ENCODE measurements around the gene FCGR3A.
A peak's percentile ranks its signal among the peaks of the same experiment; 100 is the strongest.
"Not testable (repeated sequence)": the region's sequence is repeated elsewhere in the genome, so short reads cannot be mapped to it uniquely, and the experiment has no call there.

Gene FCGR3A

DNA sequence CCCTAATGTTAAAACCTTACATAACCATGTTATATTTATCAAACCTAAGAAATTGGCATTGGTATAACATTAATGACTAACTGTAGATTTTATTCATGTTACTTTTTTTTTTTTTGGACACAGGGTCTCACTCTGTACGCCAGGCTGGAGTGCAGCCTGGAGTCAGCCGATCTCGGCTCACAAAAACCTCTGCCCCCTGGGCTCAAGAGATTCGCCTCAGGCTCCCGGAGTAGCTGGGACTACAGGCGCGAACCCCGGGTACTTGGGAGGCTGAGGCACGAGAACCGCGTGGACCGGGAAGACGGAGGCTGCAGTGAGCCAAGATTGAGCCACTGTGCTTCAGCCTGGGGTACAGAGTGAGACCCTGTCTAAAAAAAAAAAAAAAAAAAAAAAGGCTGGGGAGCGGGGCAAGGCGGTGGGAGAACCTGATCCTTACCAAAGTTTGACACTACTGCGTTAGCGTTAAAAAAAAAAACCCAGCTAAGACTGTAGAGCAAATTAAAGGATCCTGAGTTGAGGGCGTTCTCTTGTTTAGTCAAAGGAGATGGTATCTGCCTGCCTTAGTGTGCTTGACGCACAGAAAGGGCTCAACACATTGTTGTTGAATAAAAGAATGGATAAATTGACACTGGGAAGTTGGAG is 20.0 kb downstream of the FCGR3A start:
- not testable (repeated sequence) for DNase-seq

DNA sequence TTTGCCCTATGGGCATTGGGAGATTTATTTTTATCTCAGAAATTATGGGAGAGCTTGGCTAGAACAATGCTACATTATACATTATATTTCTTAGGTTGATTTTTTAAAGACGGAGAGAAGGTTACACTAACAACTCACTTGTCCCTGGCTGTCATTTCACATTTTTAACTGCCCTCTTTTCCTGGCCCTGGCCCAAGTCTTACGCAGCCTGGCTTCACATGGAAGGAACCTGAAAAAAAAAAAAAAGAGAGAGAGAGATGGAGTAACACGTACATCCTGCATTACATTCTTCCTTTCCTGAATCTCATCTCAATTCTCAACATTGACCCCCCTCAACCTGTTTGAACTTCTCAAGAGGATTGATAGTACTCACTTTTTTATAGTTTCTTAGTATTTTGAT is 21.1 kb downstream of the FCGR3A start:
- not testable (repeated sequence) for DNase-seq

- not testable (repeated sequence) for DNase-seq
These were observed 23.7 kb downstream of the FCGR3A start for GRCh38 chr1:161525918-161526317.

DNA sequence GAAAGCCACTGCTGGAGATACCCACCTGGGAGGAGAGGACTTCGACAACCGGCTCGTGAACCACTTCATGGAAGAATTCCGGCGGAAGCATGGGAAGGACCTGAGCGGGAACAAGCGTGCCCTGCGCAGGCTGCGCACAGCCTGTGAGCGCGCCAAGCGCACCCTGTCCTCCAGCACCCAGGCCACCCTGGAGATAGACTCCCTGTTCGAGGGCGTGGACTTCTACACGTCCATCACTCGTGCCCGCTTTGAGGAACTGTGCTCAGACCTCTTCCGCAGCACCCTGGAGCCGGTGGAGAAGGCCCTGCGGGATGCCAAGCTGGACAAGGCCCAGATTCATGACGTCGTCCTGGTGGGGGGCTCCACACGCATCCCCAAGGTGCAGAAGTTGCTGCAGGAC is 24.3 kb downstream of the FCGR3A start:
- DNase-seq = not testable (repeated sequence)

GRCh38 chr1:161524742-161525291 is 24.8 kb downstream of the FCGR3A start:
- DNase-seq = not testable (repeated sequence)

- peak; percentile 93 for DNase-seq
These were observed 25.5 kb downstream of the FCGR3A start, which contains the start of gene HSPA6 for GRCh38 chr1:161523817-161524741. HSPA6 (plus strand) TSS chr1:161524540; CDS start chr1:161524659, 119 bp downstream.

GRCh38 chr1:161523041-161523816 is 26.4 kb downstream of the FCGR3A start:
- not testable (repeated sequence) for DNase-seq

DNA sequence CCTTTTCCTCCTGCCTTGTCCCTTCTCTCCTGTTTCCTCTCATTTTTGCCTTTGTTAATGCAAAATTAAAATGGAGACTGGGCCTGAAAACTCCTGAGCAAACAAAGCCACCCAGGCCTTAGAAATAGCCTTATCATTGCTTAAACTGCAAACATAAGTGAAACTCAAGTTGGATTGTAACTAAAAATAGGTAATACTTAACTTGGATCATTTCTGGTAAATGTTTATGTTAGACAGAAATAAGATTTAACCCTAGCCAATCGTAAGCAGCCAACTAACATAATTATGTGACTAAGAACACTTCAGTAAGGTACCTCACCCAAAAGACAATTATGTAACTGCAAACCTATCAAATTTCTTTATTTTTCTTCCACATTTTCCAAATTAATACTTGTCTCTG is 35.7 kb downstream of the FCGR3A start:
- DNase-seq = not testable (repeated sequence)

- not testable (repeated sequence) for DNase-seq
These were observed 36.2 kb downstream of the FCGR3A start for GRCh38 chr1:161513448-161513780.

- not testable (repeated sequence) for DNase-seq
These were observed 36.8 kb downstream of the FCGR3A start for GRCh38 chr1:161512636-161513447.

DNA sequence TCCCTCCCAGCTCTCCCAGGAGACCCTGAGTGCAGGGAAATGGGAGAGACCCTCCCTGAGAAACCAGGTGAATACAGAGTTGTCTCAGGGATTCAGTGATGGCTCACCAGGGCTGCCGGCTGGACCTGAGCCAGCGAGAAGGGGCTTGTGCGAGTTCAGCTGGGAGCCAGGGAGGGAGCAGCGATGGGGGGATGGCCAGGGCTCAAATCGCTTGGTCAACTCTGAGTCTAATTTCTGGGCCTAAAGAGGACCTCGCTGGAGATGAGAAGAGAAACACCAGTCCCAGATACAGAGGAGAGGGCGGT is 37.9 kb downstream of the FCGR3A start:
- DNase-seq = no peak

DNA sequence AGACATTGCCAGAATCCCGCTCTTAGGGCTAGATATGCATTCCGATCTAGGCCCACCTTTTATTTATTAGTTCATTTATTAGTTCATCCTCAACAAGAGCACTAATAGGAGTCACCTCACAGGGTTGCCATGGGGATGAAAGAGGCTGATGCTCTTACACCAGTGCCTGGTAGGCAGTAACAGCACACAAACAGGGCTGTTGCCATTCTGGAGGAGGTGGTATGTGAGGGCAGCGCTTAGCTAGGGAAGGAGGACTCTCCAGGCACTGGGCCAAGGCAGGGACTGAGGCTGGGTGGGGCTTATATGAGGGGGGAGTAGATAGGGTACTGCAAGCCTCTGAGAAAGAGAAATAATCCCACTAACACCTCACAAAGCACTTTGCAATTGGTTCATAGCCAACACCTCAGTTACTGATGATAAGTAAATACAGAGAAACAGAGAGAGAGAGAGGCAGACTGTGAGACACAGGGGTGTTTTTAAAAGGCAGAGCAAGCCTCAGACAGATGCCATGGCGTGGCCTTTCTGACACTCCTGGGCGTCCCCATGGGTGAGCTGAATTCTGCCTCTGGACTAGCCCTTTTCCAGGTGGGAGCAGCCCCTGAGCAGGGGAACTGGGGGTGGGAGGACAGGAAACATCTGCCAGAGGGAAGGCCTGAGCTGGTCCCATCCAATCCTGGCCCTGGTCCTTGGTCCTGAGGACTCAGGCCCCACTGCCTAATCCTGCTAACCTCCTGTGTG is 38.4 kb downstream of the FCGR3A start:
- DNase-seq = no peak

- no peak for DNase-seq
These were observed 39.1 kb downstream of the FCGR3A start for GRCh38 chr1:161510477-161510876.

DNA sequence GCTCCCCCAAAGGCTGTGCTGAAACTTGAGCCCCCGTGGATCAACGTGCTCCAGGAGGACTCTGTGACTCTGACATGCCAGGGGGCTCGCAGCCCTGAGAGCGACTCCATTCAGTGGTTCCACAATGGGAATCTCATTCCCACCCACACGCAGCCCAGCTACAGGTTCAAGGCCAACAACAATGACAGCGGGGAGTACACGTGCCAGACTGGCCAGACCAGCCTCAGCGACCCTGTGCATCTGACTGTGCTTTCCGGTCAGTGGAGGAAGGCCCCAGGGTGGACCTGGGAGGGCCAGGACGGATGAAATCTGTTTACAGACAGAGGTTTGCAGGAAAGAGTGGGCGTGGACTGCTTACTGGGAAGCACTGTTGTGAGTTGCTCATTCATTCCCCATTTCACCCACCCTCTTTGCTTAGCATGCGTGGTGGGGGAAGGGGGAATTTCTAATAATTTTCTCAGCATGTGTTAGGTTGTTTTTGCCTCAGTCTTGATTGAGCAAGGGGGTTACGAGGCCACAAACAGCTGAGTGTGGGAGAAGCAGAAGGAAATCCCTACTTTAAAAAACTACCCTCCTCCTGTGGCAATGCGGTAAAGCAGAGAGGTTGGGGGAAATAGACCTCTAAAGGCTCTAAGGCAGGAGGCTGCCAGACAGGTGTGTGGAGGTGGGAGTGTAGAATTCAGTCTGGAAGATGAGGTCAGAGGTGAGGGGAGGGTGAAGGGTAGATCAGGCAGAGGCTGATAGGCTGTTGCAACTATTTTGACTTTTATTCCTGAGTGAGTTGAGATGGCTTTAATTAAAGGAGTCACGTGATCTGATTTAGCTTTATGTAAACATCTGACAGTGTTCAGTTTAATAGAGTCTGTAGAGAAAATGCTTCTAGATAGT is 43.0 kb downstream of the FCGR3A start:
- DNase-seq = peak; percentile 24

- no peak for DNase-seq
These were observed 43.9 kb downstream of the FCGR3A start for GRCh38 chr1:161505686-161506085.

DNA sequence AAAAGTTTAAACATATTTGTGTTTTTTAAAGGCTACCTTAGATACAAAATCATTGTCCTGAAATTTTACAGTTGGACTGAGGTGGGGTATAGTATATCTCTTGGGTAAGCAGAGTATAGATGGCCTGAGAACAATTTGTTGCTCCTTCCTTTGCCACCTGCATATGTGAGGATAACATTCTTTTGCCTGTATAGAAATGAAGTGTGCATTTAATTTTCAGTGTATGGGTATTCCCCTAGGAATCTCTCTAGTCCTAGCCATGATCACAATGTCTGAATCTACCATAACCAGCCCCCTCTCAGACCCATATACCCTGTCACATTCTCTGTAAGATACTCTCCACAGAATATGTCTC is 46.2 kb downstream of the FCGR3A start:
- no peak for DNase-seq

DNA sequence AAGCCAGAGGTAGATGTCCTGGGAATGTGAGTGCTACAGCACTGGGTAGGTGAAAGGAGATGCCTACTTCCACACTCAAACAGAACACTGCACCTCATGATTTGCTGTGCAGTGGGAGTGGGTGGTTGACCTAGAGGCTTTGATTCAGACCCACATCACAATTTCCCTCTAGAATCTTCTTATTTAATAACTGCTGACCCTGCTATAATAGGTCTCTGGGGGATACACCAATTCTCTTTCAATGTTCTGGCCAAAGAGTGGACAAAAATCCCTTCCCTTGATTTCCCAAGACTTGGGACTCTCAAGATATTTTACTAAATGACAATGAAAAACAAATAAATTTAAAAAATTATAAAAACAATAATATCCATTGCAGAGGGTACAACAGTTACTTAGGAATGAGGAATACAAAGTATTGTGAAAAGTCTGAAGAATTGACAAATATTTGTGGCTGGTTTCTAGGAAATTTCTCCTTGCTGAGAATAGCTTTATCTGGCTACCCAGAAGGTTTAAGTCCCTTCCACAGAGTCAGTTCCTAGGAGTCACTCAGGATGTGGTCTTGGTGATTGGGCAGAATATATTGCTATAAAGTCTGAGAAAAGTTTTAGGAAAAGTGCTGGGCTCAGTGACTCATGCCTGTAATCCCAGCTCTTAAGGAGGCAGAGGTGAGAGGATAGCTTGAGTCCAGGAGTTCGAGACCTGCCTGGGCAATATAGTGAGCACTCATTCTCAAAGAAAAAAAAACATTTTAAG is 46.8 kb downstream of the FCGR3A start:
- DNase-seq = no peak

DNA sequence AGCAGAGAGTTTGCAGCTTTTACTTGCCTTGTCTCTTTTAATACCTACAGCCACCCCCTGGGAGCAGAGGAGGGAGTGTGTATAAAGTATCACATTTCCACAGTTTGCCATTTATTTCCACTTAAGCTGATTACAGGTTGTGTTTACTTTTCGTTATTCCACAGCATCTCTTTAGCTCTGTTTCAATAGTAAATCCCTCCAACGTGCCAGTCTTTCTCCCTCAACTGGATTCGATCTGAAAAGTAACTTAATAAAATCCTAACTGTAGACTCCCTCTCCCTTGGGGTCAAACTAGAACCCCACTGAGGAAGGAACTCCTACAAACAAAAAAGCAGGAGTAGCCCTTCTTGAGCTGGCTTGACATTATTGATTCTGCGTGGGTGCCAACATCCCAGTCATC is 47.4 kb downstream of the FCGR3A start:
- no peak for DNase-seq

DNA sequence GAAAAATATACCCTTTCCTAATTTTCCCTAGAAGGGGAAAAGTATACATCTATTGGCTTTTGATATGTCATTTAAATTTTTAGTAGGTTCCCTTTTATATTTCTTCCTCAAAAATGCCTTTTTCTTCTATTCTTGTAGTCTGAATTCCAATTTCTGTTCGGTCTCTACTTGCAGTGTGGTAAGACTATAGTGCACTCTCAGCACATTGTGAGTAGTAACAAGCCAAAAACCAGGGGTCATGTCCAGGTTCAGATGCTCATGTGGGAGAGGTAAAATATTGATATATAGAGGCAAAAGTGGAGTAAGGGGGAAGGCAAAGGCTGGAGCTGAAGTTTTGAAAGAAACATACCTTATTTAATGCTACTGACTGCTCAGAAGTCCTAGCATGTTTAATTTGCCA is 48.4 kb downstream of the FCGR3A start:
- DNase-seq = no peak

Measured in KG1 (cell line).